ENCODE results near the gene CSRP2. TPM values are rescaled to one million over a fixed set of nuclear protein-coding genes. Genes with fewer than 3 reads are reported as not detected.

CSRP2 gene
- total RNA-seq, 1 experiment from 2014 or later, result 46.6 TPM

DNA sequence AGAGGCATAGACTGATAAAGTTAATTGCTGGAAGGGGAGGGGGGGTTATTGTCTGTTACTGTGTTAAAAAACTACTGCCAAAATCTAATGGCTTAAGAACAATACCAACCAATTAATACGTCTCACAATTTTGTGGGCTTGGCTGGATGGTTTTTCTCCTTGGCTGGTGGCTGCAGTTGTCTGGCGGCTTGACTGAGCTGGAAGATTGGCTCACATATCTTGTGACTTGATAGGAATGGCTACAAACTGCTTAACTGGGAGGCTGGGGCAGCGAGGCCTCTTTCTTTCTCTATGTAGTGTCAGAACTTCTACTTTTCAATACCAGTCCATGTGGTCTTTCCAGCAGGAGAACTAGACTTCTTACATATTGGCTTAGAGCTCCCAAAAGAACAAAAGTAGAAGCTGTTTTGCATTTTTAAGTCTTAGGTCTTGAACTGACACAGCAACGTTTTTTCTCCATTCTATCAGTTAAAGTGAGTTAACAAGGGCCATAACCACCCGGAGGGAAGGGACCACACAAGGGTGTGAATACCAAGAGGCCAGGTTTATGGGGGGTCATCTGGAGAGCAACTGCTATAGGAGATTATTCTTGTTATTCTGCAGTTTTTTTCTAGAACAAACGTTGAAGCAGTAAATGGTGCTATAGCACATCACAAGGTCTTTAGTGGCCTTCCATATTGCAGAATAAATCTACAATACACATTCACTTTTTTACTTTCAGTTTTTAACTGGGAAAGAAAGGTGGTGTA is 68.0 kb downstream of the CSRP2 start:
- intact Hi-C loops (cut with micrococcal nuclease; ENCODE audit: unreplicated experiment), result no loop called here
- H3K4me1 ChIP-seq (ENCODE audit: insufficient read depth, low read length, poor library complexity, severe bottlenecking), result no peaks in the 10 kb centered on the region
- no peaks in the 10 kb centered on the region for H3K27me3 ChIP-seq (replicated peaks; ENCODE audit: insufficient read depth, low read depth, low read length, poor library complexity)
- H3K36me3 ChIP-seq (ENCODE audit: insufficient read depth, low read length, poor library complexity, severe bottlenecking), result peaks cover 29% of the 10 kb centered on the region
- CTCF ChIA-PET, result no interaction called here
- no peak for TF ChIP-seq EZH2 (IDR thresholded peaks at IDR 0.05; ENCODE audit: borderline replicate concordance, low read depth, low read length, poor library complexity, severe bottlenecking)
- TF ChIP-seq, protein P1, sequence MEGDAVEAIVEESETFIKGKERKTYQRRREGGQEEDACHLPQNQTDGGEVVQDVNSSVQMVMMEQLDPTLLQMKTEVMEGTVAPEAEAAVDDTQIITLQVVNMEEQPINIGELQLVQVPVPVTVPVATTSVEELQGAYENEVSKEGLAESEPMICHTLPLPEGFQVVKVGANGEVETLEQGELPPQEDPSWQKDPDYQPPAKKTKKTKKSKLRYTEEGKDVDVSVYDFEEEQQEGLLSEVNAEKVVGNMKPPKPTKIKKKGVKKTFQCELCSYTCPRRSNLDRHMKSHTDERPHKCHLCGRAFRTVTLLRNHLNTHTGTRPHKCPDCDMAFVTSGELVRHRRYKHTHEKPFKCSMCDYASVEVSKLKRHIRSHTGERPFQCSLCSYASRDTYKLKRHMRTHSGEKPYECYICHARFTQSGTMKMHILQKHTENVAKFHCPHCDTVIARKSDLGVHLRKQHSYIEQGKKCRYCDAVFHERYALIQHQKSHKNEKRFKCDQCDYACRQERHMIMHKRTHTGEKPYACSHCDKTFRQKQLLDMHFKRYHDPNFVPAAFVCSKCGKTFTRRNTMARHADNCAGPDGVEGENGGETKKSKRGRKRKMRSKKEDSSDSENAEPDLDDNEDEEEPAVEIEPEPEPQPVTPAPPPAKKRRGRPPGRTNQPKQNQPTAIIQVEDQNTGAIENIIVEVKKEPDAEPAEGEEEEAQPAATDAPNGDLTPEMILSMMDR (conservative IDR thresholded peaks at IDR 0.05; ENCODE audit: low read depth, low read length), result no peak
- no TSS peak for BruUV-seq (replicated peaks)
- H3K4me3 ChIP-seq (ENCODE audit: low read depth, low read length, poor library complexity, severe bottlenecking), result no peak overlapping the region
- H3K27ac ChIP-seq (ENCODE audit: low read depth, low read length, poor library complexity, severe bottlenecking), result no peak overlapping the region
- H3K9me3 ChIP-seq (ENCODE audit: low read depth, low read length, poor library complexity, severe bottlenecking), result no peaks in the 10 kb centered on the region
- POLR2A ChIA-PET (ENCODE audit: low non-redundant PET), result no interaction called here
- DNase-seq (ENCODE audit: low spot score), result no peak

Other genes starting within 250 kb of the CSRP2 start
- 41.1 and 41.5 TPM in 2 replicates for gene ZDHHC17, start 114.9 kb downstream of the CSRP2 start, total RNA-seq (2021)
- 26.7 and 28.1 TPM in 2 replicates for gene E2F7, start 186.6 kb upstream of the CSRP2 start, total RNA-seq (2021)

Measured in A673 (cell line).